Astrocyte (in vitro differentiated cells and primary cell): ENCODE data around the gene FASN.

Source experiments
- EZH2 ChIP-seq: IDR thresholded peaks from 2 replicates; pipeline ENCODE4 v1.6.1; 2012; ENCODE audit warnings: mild to moderate bottlenecking, low read length, inconsistent platforms; ENCODE audit not compliant: insufficient read depth
- TF ChIP-seq, protein P1 (sequence below): IDR thresholded peaks from 2 replicates; pipeline ENCODE4 v1.5.1; 2011; ENCODE audit warnings: low read depth, mild to moderate bottlenecking, inconsistent platforms, low read length, moderate library complexity; ENCODE audit not compliant: insufficient read depth

DNA sequence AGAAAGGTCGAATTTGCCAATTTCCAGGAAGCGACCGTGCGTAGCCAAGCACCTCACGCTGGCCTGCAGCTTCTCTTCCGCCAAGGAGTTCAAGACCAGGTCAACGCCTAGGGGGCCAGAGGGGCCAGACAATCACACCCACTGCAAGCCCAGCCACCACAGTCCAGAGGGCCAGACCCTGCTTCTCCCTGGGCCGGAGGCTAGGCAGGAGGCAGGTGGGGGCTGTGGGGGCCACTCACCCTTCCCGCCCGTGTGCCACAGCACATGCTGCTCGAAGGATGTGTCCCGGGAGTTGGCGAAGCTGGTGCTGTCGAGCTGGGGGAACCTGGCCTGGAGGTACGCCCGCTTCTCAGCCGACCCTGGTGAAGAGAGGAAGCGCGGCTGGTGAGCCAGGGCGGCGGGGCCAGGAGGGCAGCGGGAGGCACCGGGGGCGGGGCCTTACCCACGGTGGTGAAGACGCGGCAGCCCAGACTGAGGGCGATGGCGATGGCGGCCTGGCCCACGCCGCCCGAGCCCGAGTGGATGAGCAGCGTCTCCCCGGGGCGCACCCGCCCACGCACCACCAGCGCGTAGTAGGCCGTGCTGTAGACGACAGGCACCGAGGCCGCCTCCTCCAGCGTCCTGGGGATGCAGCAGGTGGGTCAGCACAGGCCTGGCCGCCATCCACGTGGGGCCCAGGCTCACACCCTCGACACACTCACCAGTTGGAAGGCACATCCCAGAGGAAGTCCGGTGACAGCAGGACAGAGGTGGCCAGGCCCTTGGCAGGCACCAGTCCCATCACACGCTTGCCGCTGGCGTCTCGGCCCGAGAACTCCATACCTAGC is 14.3 kb downstream of the FASN start:
- TF ChIP-seq, protein P1, sequence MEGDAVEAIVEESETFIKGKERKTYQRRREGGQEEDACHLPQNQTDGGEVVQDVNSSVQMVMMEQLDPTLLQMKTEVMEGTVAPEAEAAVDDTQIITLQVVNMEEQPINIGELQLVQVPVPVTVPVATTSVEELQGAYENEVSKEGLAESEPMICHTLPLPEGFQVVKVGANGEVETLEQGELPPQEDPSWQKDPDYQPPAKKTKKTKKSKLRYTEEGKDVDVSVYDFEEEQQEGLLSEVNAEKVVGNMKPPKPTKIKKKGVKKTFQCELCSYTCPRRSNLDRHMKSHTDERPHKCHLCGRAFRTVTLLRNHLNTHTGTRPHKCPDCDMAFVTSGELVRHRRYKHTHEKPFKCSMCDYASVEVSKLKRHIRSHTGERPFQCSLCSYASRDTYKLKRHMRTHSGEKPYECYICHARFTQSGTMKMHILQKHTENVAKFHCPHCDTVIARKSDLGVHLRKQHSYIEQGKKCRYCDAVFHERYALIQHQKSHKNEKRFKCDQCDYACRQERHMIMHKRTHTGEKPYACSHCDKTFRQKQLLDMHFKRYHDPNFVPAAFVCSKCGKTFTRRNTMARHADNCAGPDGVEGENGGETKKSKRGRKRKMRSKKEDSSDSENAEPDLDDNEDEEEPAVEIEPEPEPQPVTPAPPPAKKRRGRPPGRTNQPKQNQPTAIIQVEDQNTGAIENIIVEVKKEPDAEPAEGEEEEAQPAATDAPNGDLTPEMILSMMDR, result no peak
- TF ChIP-seq EZH2, result no peak
